HepG2 (cell line): Measurements from ENCODE around the gene SNHG17. TPM values are rescaled to one million over a fixed set of nuclear protein-coding genes. Genes with fewer than 3 reads are reported as not detected.

Experiments
- ATRX ChIP-seq: sonication (generic); formaldehyde crosslinking; IDR thresholded peaks from 2 replicates; pipeline ENCODE4 v1.4.0; 2020; ENCODE audit warnings: missing genetic modification reagents, borderline replicate concordance
- BRF2 ChIP-seq: sonication (generic); formaldehyde crosslinking; IDR thresholded peaks from 2 replicates; pipeline ENCODE4 v1.8.1; 2022; ENCODE audit warnings: mild to moderate bottlenecking, missing genetic modification reagents
- CAMTA2 ChIP-seq: sonication (generic); formaldehyde crosslinking; IDR thresholded peaks from 2 replicates; pipeline ENCODE4 v1.4.0; 2020; ENCODE audit warnings: mild to moderate bottlenecking, missing genetic modification reagents, borderline replicate concordance
- CCAR2 ChIP-seq: fragments of 200-400 bp; formaldehyde crosslinking; optimal IDR thresholded peaks from 2 replicates; pipeline ENCODE3; 2018; ENCODE audit warnings: low read depth, mild to moderate bottlenecking, low read length, moderate library complexity
- DZIP1 ChIP-seq: sonication (generic); formaldehyde crosslinking; IDR thresholded peaks from 2 replicates; pipeline ENCODE4 v1.5.0; 2020; ENCODE audit warnings: mild to moderate bottlenecking, missing genetic modification reagents
- FOXC1 ChIP-seq: sonication (generic); formaldehyde crosslinking; IDR thresholded peaks from 2 replicates; pipeline ENCODE4 v1.8.0; 2022; ENCODE audit warnings: mild to moderate bottlenecking, missing genetic modification reagents, borderline replicate concordance
- POLR2A ChIP-seq, 2 experiments: IDR thresholded peaks; 2 replicates each; pipeline ENCODE4 v1.6.1; 2011; ENCODE audit warnings: low read depth in 2 of 2, low read length in 2 of 2, mild to moderate bottlenecking in 1 of 2, moderate library complexity in 1 of 2; ENCODE audit not compliant: insufficient read depth in 1 of 2
- SMC3 ChIP-seq: IDR thresholded peaks from 2 replicates; pipeline ENCODE4 v1.6.1; 2011; ENCODE audit warnings: low read length, improper control_type of control experiment
- SOX13 ChIP-seq, 3 experiments: fragments of 450-650 bp in 1 of 3; sonication (generic) in 1 of 3; formaldehyde crosslinking in 1 of 3; IDR thresholded peaks in 2 of 3; conservative IDR thresholded peaks in 1 of 3; 2 replicates each; pipeline versions ENCODE4 v1.5.0 to v1.6.1; 2016 to 2020; ENCODE audit warnings: antibody characterized with exemption in 1 of 3, mild to moderate bottlenecking in 1 of 3, missing compliant biosample characterization in 1 of 3, missing genetic modification reagents in 1 of 3, moderate library complexity in 1 of 3
- ZBTB44 ChIP-seq: sonication (generic); formaldehyde crosslinking; IDR thresholded peaks from 2 replicates; pipeline ENCODE4 v1.4.0; 2020; ENCODE audit warnings: missing genetic modification reagents
- ZBTB7A ChIP-seq: sonication (generic); formaldehyde crosslinking; IDR thresholded peaks from 2 replicates; pipeline ENCODE4 v1.8.0; 2022; ENCODE audit warnings: mild to moderate bottlenecking, missing genetic modification reagents
- ZNF256 ChIP-seq: sonication (generic); formaldehyde crosslinking; conservative IDR thresholded peaks from 2 replicates; pipeline ENCODE4 v1.4.0; 2020; ENCODE audit warnings: missing genetic modification reagents
- ZNF564 ChIP-seq: sonication (generic); formaldehyde crosslinking; IDR thresholded peaks from 2 replicates; pipeline ENCODE4 v1.8.1; 2023; ENCODE audit warnings: mild to moderate bottlenecking, missing genetic modification reagents
- ZNF704 ChIP-seq: sonication (generic); formaldehyde crosslinking; IDR thresholded peaks from 2 replicates; pipeline ENCODE4 v1.8.1; 2023; ENCODE audit warnings: mild to moderate bottlenecking, inconsistent platforms, moderate library complexity, missing genetic modification reagents, borderline replicate concordance
- ZNF784 ChIP-seq: sonication (generic); formaldehyde crosslinking; IDR thresholded peaks from 2 replicates; pipeline ENCODE4 v1.5.1; 2020; ENCODE audit warnings: missing genetic modification reagents, mild to moderate bottlenecking, borderline replicate concordance
- ZXDC ChIP-seq: sonication (generic); formaldehyde crosslinking; IDR thresholded peaks from 2 replicates; pipeline ENCODE4 v1.5.0; 2020; ENCODE audit warnings: mild to moderate bottlenecking, missing genetic modification reagents
- polyA plus RNA-seq, 8 experiments: library from polyadenylated mRNA; depleted of rRNA in 3 of 8; stranded (reverse) in 7 of 8; unstranded in 1 of 8; fragments of >200 nt; fragmentation: Illumina TruSeq in 4 of 8; extraction: Trizol in 4 of 8; gene quantifications; 2 replicates each; pipeline versions ENCODE4 v1.2.1 to v1.2.3, GENCODE V29; 2011 to 2016; ENCODE audit warnings: low read depth in 4 of 8, missing spikeins in 1 of 8, mixed read lengths in 1 of 8; ENCODE audit not compliant: insufficient read depth in 1 of 8
- total RNA-seq, 5 experiments: library from RNA; depleted of rRNA; stranded (reverse); fragments of >200 nt; fragmentation: Illumina TruSeq; extraction: Trizol; gene quantifications; 2 replicates each; pipeline ENCODE4 v1.2.3, GENCODE V29; 2016; ENCODE audit warnings: low read depth in 1 of 5

SNHG17 gene
- total and polyA plus RNA-seq, 2 of the 13 experiments (the other 11 are each of a cell fraction or from before 2014, with no cell fraction given): 26.2 to 41.2 TPM

- peak; percentile 70; the same call in 1 of the 2 replicates for TF ChIP-seq ZNF564 (CRISPR knock-in tag)
- peak; percentile 82 to 92 for TF ChIP-seq POLR2A (IDR thresholded peaks at IDR 0.05; ENCODE audit: insufficient read depth in 1 of 2, low read depth in 2 of 2, low read length in 2 of 2)
- TF ChIP-seq ZBTB44 (CRISPR knock-in tag): peak; percentile 30
- no peak for TF ChIP-seq ZBTB7A
- TF ChIP-seq ZNF256 (CRISPR knock-in tag): 0 out of 2 replicates have a peak, but pooled peaks have one; percentile 78
- TF ChIP-seq FOXC1 (CRISPR knock-in tag): no peak
- TF ChIP-seq ZNF704 (CRISPR knock-in tag): peak; percentile 80; the same call in 1 of the 2 replicates
- TF ChIP-seq ZXDC (CRISPR knock-in tag): peak; percentile 60; the same call in 1 of the 2 replicates
- TF ChIP-seq SMC3: peak; percentile 23; the same call in 1 of the 2 replicates
- peak; percentile 98 for TF ChIP-seq ZNF784
- no peak; the same call in 1 of the 2 replicates for TF ChIP-seq DZIP1
- TF ChIP-seq CAMTA2 (CRISPR knock-in tag): no peak
- no peak for TF ChIP-seq ATRX (CRISPR knock-in tag)
- no peak for TF ChIP-seq CCAR2
- TF ChIP-seq BRF2: 0 out of 2 replicates have a peak, but pooled peaks have one; percentile 10
- no peak for TF ChIP-seq SOX13 (IDR thresholded peaks at IDR 0.05)
- peak in 1 of 2 experiments; percentile 25; a peak in 2 of 4 replicates for TF ChIP-seq SOX13 (CRISPR knock-in tag; conservative IDR thresholded peaks at IDR 0.05 in 1 of 2, IDR thresholded peaks at IDR 0.05 in 1 of 2)
These were observed 37.6 kb upstream of the SNHG17 start, which contains the start of gene RALGAPB (continued) for GRCh38 chr20:38472513-38473366.
